Mesodermal cell (in vitro differentiated cells): Measurements from ENCODE around the gene PARD3B.

Experiments used
- H3K27ac ChIP-seq: 2 replicates; pipeline ENCODE4 v1.7.0; 2013; ENCODE audit warnings: mild to moderate bottlenecking, low read depth, low read length, moderate library complexity; ENCODE audit not compliant: severe bottlenecking
- H3K36me3 ChIP-seq: 2 replicates; pipeline ENCODE4 v1.7.1; 2013; ENCODE audit warnings: mild to moderate bottlenecking, low read length, moderate library complexity; ENCODE audit not compliant: control insufficient read depth, insufficient read depth
- H3K4me1 ChIP-seq: one replicate; pipeline ENCODE4 v1.7.1; 2013; ENCODE audit warnings: mild to moderate bottlenecking, low read length; ENCODE audit not compliant: insufficient read depth, control insufficient read depth, poor library complexity, severe bottlenecking
- H3K4me3 ChIP-seq: 2 replicates; pipeline ENCODE4 v1.7.0; 2013; ENCODE audit warnings: low read length, control low read depth, mild to moderate bottlenecking; ENCODE audit not compliant: insufficient read depth, poor library complexity, severe bottlenecking; ENCODE audit errors: extremely low read depth
- H3K9me3 ChIP-seq: 2 replicates; pipeline ENCODE4 v1.7.1; 2013; ENCODE audit warnings: mild to moderate bottlenecking, low read length, moderate library complexity; ENCODE audit not compliant: control insufficient read depth
- WGBS, 2 experiments: methylation state at CpG; one replicate each; pipeline ENCODE4 v1.1.5; 2013; ENCODE audit warnings: missing lambda C conversion rate in 2 of 2; ENCODE audit not compliant: insufficient coverage in 2 of 2; 5-methylcytosine and 5-hydroxymethylcytosine counted together

Gene PARD3B

DNA sequence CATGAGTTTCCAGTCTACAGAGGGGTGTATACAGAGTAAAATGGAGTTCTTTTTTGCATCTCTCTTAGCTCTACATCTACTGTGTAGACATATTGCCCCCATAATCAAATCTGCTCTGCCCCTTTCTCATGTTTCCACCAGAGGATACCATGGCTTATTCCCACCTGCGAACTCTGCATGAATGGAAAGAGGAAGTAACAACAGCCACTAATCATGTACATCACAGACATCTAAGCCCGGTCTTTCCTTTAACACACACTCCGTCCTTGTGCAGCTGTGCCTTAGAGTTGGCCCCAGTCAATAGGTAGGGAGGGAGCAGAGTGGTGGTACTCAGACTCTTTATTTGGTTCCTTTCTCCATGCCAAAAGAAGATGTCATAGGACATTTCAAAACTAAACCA lies 989.7 kb downstream of the PARD3B start:
- WGBS, 2 experiments: 100% methylated on average over 1 of the region's 3 CpGs; no CpG with 5 or more reads in 1 of the 2 experiments
- Histone ChIP-seq H3K27ac (no peak overlapping the region), H3K4me3 (no peak overlapping the region), H3K4me1 (peaks cover 9% of the 10 kb centered on the region), H3K36me3 (no peaks in the 10 kb centered on the region), H3K9me3 (no peaks in the 10 kb centered on the region)

GRCh38 chr2:205539603-205540002 lies 994.3 kb downstream of the PARD3B start:
- H3K4me3 ChIP-seq: no peak overlapping the region
- no peaks in the 10 kb centered on the region for H3K9me3 ChIP-seq
- no peak overlapping the region for H3K27ac ChIP-seq
- H3K4me1 ChIP-seq: no peaks in the 10 kb centered on the region
- H3K36me3 ChIP-seq: no peaks in the 10 kb centered on the region
- 70 to 89% methylated on average over 2 to 5 of the region's 5 CpGs for WGBS, 2 experiments

- H3K27ac ChIP-seq: no peak overlapping the region
- WGBS, 2 experiments: 95 to 100% methylated on average over 3 to 4 of the region's 5 CpGs
- no peak overlapping the region for H3K4me3 ChIP-seq
- H3K36me3 ChIP-seq: no peaks in the 10 kb centered on the region
- H3K9me3 ChIP-seq: no peaks in the 10 kb centered on the region
- no peaks in the 10 kb centered on the region for H3K4me1 ChIP-seq
Measured at GRCh38 chr2:205540036-205540435, 994.8 kb downstream of the PARD3B start.

GRCh38 chr2:205543262-205543843 lies 998.1 kb downstream of the PARD3B start:
- Histone ChIP-seq H3K9me3 (no peaks in the 10 kb centered on the region), H3K27ac (no peak overlapping the region), H3K4me3 (no peak overlapping the region), H3K4me1 (peaks cover 6% of the 10 kb centered on the region), H3K36me3 (no peaks in the 10 kb centered on the region)
- 88 to 98% methylated on average over 3 to 4 of the region's 5 CpGs for WGBS, 2 experiments

DNA sequence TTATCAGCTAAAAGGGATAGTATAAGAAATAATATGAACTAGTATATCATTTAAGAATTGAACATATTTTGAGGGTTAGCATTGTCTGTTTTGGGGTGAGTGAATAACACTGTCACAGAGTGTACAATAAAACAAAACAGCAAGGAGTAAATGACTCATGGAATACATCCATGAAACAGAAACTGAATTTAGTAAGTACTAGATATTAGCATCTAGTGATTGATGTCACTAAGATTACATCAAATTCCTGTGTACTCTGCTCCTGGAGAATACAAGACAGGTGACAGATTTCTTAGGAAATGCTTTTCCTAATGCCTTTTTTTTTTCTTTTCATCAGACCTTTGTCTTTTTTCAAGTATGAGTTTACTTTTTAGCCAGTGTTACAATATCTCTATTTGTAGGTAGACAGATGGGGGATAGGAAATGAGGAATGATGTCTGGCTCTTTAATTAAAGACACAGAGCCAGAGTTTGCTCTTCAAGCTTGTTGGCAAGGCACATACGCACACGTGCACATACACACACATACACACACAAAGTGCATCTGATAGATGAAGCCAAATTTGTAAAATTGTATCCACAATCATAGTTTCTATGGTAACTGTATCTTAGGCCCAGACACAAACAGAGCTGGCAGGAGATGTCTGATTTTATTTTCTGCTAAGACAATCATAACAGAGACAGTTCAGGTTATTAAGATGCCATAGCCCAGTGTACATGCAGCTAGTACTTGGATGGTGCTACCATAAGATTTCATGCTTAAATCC lies 998.8 kb downstream of the PARD3B start:
- H3K4me3 ChIP-seq: no peak overlapping the region
- H3K4me1 ChIP-seq: peaks cover 6% of the 10 kb centered on the region
- no peaks in the 10 kb centered on the region for H3K36me3 ChIP-seq
- WGBS, 2 experiments: 70% methylated on average over 2 of the region's 2 CpGs; no CpG with 5 or more reads in 1 of the 2 experiments
- no peak overlapping the region for H3K27ac ChIP-seq
- H3K9me3 ChIP-seq: no peaks in the 10 kb centered on the region

DNA sequence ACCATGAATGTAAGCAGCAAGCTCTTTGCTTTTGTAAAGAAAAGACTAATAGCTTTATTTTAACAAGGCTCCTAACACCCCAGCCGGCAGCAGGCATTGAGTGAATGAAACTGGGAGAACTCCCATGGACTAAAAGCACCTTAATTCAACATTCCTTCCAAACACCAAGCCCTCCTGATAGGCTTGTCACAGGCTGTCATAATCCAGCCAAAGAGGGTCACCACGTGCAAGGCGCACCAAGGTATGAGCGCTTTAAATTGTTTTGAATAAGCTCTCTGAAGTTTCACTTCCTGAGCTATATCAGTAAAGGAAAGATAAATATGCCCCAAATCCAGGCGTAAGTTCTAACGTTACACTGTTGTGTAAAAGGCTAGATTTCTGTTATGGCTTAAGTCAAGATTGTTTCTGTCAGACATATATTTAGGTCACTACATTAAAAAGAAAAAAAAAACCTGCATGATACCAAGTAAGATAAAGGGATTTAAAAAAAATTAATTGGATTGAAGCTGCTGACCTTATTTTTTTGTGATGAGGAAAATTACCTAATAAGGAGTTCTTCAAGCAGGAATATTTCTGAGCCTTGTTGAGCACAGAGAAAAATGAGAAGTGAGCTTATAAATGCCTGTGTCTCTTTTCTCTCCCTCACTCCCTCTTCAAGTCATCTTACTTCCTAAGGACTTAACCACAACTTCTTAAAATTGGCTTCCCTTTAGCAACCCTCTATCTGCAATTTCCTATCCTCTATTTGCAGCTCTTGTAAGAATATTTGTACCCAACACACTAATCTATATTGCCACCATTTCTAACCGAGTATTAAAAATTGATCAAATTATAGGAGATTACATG lies 1000.9 kb downstream of the PARD3B start:
- 60% methylated on average over 1 of the region's 7 CpGs; no CpG with 5 or more reads in 1 of the 2 experiments for WGBS, 2 experiments
- no peaks in the 10 kb centered on the region for H3K9me3 ChIP-seq
- H3K4me3 ChIP-seq: no peak overlapping the region
- H3K4me1 ChIP-seq: peaks cover 6% of the 10 kb centered on the region
- no peaks in the 10 kb centered on the region for H3K36me3 ChIP-seq
- no peak overlapping the region for H3K27ac ChIP-seq

DNA sequence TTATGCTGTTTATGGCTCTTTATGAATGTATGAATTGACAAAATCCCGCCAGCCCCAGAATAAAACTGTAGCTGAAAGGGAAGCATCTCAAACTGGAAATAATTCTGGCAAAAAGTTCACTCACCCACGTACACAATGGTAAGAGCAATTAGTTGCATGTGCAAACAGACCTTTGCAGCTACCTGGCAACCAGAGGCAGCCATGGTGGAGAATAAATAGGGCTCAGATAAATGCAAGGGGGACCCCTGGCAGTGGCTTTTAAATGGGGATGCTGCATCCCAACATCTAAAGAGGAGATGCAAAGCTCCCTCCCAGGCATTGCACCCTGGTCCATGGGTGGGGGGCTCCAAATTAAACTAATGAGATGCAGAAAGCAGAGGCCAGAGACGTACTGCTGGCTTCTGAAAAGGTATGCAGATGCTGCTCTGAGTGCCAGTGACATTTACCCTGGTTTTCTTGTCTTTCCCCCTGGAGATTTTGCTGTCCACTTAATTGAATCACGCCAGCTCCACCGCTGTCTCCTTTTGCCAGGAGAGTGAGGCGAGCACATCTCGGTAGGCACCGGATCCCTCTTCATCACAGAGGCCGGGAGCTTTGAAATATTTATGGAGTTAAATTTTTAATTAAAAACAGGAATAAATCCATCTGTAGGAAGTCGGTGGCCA lies 1010.4 kb downstream of the PARD3B start:
- WGBS, 2 experiments: 93 to 94% methylated on average over 9 to 10 of the region's 10 CpGs
- no peaks in the 10 kb centered on the region for H3K36me3 ChIP-seq
- H3K27ac ChIP-seq: no peak overlapping the region
- no peak overlapping the region for H3K4me3 ChIP-seq
- peaks cover 10% of the 10 kb centered on the region for H3K4me1 ChIP-seq
- no peaks in the 10 kb centered on the region for H3K9me3 ChIP-seq

GRCh38 chr2:205556357-205556756 lies 1011.1 kb downstream of the PARD3B start:
- peaks cover 10% of the 10 kb centered on the region for H3K4me1 ChIP-seq
- no peaks in the 10 kb centered on the region for H3K9me3 ChIP-seq
- whole genome bisulfite sequencing, 2 experiments: 92 to 97% methylated on average over 3 of the region's 5 CpGs
- no peak overlapping the region for H3K4me3 ChIP-seq
- H3K27ac ChIP-seq: no peak overlapping the region
- no peaks in the 10 kb centered on the region for H3K36me3 ChIP-seq

DNA sequence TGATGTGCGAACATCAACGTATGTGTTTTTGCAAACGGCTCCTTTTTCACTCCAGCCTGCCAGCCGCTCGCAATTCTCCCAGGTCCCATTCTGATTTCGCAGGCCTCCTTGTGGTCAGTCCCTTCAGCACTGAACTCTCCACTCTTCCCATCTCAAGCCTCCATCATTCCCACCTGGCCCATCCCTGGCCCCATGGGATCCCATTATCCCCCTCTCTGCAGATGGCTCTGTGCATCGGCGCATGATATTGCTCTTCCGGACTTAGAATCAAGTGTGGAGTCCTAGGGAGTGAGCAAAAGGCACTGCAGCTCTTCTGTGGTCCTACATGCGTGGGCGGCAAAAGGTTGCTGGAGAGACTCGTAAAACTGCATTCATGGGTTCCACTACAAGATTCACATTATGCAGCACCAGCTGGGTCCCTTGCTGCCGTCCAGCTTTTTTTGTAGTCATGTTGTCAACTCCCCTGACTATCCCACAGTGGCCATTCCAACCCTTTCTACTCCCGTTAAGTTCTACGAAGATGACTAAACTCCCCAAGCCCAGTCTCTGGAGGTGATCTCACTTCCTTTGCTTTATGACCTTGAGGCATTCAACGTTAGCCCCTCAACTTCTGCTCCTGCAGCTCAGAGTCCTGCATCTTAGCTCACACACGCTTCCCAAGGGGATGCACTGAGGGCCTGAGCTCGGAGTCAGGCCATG lies 1011.7 kb downstream of the PARD3B start:
- H3K4me3 ChIP-seq: no peak overlapping the region
- WGBS, 2 experiments: 86 to 88% methylated on average over 14 to 18 of the region's 18 CpGs
- H3K36me3 ChIP-seq: no peaks in the 10 kb centered on the region
- H3K4me1 ChIP-seq: peaks cover 10% of the 10 kb centered on the region
- H3K9me3 ChIP-seq: no peaks in the 10 kb centered on the region
- H3K27ac ChIP-seq: peak overlapping the region; percentile 36

GRCh38 chr2:205557873-205558272 lies 1012.6 kb downstream of the PARD3B start:
- Histone ChIP-seq H3K36me3 (no peaks in the 10 kb centered on the region), H3K9me3 (no peaks in the 10 kb centered on the region), H3K4me3 (no peak overlapping the region), H3K4me1 (peaks cover 10% of the 10 kb centered on the region), H3K27ac (no peak overlapping the region)
- WGBS, 2 experiments: 92 to 100% methylated on average over 3 to 4 of the region's 4 CpGs
